PFSK-1 (cell line): Measurements from ENCODE around the gene RNASE7.

Experiments used
- FOXP2 ChIP-seq: optimal IDR thresholded peaks from 2 replicates; pipeline ENCODE3; 2011; ENCODE audit warnings: borderline replicate concordance, control low read depth, inconsistent platforms; ENCODE audit not compliant: insufficient read depth; ENCODE audit errors: extremely low read length, extremely low read depth
- POLR2AphosphoS5 ChIP-seq: IDR thresholded peaks from 2 replicates; pipeline ENCODE4 v1.6.1; 2012; ENCODE audit warnings: low read depth, mild to moderate bottlenecking, control low read depth, low read length, moderate library complexity
- REST ChIP-seq, 2 experiments: IDR thresholded peaks; 2 replicates each; pipeline versions ENCODE4 v1.6.1 to v1.8.0; 2011 to 2012; ENCODE audit warnings: low read depth in 2 of 2, low read length in 2 of 2, control low read depth in 1 of 2, inconsistent platforms in 1 of 2, mild to moderate bottlenecking in 1 of 2, moderate library complexity in 1 of 2; ENCODE audit not compliant: insufficient read depth in 1 of 2
- SIN3A ChIP-seq: IDR thresholded peaks from 2 replicates; pipeline ENCODE4 v1.6.1; 2012; ENCODE audit warnings: mild to moderate bottlenecking, low read length, moderate library complexity, borderline replicate concordance; ENCODE audit not compliant: insufficient read depth
- TAF1 ChIP-seq: IDR thresholded peaks from 2 replicates; pipeline ENCODE4 v1.6.1; 2012; ENCODE audit warnings: low read length, control low read depth, borderline replicate concordance; ENCODE audit not compliant: insufficient read depth

Gene RNASE7

GRCh38 chr14:21026274-21026987 is 15.7 kb upstream of the RNASE7 start:
- TF ChIP-seq TAF1 (no peak), REST (IDR thresholded peaks at IDR 0.05; ENCODE audit: insufficient read depth in 1 of 2, low read depth in 2 of 2, low read length in 2 of 2) (no peak), POLR2AphosphoS5 (no peak), FOXP2 (no peak), SIN3A (no peak)

- TF ChIP-seq POLR2AphosphoS5 = no peak
- no peak for TF ChIP-seq SIN3A
- TF ChIP-seq FOXP2 = no peak
- no peak for TF ChIP-seq REST (IDR thresholded peaks at IDR 0.05; ENCODE audit: insufficient read depth in 1 of 2, low read depth in 2 of 2, low read length in 2 of 2)
- TF ChIP-seq TAF1 = no peak
These were observed 15.2 kb upstream of the RNASE7 start for GRCh38 chr14:21026988-21027315.

- TF ChIP-seq TAF1 (no peak), POLR2AphosphoS5 (no peak), FOXP2 (no peak), SIN3A (no peak), REST (IDR thresholded peaks at IDR 0.05; ENCODE audit: insufficient read depth in 1 of 2, low read depth in 2 of 2, low read length in 2 of 2) (no peak)
These were observed 12.2 kb upstream of the RNASE7 start, which contains the start of gene TPPP2 for GRCh38 chr14:21029917-21030316. Gene TPPP2, plus strand, starts transcription at chr14:21030217. Its CDS starts 365 bp downstream, at chr14:21030582.

- TF ChIP-seq TAF1 (no peak), FOXP2 (no peak), REST (IDR thresholded peaks at IDR 0.05; ENCODE audit: insufficient read depth in 1 of 2, low read depth in 2 of 2, low read length in 2 of 2) (no peak), SIN3A (no peak), POLR2AphosphoS5 (no peak)
These were observed 11.6 kb upstream of the RNASE7 start for GRCh38 chr14:21030531-21030930.
